CD4-positive, alpha-beta T cell treated with Interleukin-15 for 1 hour (primary cell): ENCODE results near the gene PRKAB2.
"Not testable (repeated sequence)": the region's sequence is repeated elsewhere in the genome, so short reads cannot be mapped to it uniquely, and the experiment has no call there.

Experiments
- DNase-seq: peaks from one replicate; pipeline ENCODE4 v3.0.0-alpha.2; 2020

PRKAB2 gene, protein sequence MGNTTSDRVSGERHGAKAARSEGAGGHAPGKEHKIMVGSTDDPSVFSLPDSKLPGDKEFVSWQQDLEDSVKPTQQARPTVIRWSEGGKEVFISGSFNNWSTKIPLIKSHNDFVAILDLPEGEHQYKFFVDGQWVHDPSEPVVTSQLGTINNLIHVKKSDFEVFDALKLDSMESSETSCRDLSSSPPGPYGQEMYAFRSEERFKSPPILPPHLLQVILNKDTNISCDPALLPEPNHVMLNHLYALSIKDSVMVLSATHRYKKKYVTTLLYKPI

DNA sequence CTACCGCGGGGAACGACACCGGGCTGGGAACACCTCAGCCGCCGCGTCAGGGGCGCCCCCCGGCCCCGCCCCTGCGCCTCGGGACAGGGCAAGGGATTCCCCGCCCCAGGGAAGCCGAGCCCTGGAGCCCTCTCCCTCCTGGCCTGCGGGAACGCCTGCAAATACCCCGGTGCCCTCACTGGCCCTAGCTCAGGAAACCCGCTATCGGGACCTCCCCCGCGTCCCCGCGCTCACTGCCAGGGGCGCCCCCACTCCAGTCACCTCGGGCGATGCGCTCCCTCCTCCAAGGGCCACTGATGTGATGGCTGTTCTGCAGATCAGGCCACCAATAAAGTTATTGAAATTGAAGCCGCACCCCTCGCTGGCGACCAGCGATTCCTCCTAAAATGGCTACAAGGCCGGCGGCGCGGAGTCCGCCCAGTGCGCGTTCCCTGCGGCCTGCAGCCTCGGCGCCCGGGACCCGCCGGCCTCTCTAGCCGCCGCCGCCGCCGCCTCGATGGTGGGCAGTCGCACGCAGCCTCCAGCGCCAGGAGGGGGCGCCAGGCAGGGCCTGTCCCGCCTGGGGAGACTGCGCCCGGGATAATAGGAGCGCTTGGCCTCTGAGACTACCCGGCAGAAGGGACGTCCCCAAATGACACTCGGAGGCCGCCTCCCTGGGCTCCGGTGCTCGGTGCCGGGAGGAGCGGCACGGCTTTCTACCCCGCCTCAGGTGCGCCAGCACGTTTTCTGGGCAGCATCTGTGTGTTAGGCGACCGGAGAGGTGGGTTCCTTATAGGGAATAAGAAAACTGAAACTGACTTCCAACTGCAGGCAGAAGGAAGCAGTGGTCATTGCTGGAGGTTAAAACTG is at the start of gene PRKAB2:
TSS of gene PRKAB2 (minus strand) at position 303 of the 849 bp plus-strand sequence. CDS start 326 bp downstream, outside the sequence.
- peak; percentile 93 for DNase-seq

DNA sequence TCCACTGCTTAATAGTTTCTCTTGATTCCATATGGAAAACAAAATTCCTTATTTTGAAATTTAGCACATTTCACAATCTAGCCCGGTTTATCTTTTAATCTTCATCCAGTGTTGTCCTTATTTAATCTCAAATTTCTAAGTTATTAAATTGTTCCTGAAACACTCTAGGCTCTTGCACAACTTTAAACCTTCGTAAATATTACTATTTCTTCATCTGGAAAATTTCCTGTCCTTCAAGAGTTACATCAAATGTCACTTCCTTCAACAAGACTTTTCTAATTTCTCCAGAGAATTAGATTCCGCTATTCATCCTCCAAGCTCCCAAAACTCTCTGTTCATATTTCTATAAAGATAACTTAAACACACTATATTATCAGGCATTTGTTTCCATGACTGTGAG is 46.3 kb upstream of the PRKAB2 start:
- DNase-seq = no peak

DNA sequence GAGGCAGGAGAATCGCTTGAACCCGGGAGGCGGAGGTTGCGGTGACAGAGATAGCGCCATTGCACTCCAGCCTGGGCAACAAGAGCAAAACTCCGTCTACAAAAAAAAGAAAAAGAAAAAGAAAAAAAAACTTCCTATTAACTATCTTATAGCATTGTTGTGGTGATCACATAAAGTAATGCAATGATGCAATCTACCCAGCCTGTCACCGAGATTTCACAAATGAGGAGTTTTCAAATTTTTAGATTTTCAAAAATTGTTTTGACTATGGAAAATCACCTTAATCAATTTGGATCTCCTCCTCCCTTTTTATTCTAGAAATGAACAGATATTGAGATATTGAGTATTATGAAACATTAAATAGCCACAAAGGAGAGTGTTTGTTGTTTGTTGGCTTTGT is 44.9 kb upstream of the PRKAB2 start:
- no peak for DNase-seq

DNA sequence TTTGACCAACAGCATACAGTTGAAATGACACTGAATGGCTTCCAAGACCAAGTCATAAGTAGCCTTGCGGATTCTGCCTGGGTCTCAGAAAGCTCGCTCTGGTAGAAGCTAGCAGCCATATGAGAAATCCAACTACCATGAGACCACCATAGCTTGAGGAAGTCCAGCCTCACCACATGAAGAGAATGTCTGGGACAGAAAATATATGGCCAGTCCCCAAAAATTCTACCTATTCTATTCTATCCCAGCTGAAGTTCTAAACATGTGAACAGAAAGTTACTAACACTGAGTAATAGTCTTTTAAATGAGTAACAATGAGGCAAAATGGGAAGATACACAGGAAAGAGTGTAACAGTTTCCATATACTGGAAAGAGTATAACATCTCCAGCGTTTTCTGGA is 43.9 kb upstream of the PRKAB2 start:
- DNase-seq = no peak

DNA sequence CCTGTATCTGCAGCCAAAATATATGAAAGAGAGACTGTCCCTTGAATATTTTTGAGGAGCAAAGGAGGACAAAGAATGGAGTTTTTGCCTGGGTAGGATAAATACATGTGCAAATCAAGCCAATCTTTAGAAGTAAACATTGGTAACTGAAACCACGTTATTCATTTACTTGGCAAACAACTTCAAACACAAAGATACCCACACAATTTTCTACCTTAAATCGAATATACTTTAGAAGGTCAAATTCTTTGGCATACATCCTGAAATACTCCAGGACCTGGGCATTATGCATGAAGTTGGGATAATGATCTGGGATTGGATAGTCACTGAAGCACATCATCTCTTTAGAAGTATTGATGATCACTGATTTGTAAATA is 43.3 kb upstream of the PRKAB2 start:
- no peak for DNase-seq

DNA sequence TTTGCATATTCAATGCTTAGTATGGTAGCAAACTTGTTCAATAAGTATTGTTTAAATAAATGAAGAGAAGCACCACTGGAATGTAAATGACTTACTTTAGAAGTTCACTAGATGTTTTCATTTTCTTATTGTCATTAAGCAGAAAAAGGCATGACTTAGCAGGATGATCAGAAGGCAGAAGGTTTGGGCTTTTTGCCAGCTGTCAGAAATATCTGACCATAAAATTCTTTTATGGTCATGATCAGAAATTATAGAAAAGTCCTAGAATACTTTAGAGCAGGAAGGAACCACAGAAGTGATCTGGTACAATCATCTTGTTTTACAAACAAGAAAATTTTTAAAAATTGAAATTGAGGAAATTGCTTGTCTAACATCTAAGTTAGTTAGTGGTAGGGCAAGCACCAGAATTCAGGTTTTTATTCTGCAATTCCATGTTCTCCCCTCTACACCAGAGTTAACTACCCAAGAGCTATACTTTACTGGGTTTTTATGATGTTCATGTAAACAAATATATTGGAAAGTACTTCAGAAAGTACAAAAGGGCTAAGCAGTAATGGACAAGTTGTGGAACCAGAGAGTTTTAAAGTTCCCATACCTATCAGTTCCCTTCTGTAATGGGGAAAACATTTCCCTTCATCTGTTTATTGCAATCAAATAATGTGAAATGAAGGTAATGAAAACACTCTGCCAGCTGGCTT is 42.7 kb upstream of the PRKAB2 start:
- no peak for DNase-seq

DNA sequence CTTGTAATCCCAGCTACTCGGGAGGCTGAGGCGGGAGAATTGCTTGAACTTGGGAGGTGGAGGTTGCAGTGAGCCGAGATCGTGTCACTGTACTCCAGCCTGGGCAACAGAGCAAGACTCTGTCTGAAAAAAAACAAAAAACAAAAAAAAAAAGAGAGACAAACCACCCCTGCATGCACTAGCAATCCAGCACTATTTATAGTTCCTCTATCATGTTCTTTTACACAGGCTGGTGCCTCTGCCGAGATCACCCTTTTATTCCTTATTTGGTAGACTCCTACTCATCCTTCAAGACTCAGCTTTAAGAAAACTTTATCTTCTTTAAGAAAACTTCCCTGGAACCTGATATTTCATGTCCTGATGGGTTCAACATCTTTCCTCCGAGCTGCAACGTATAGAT is 42.1 kb upstream of the PRKAB2 start:
- DNase-seq = no peak

DNA sequence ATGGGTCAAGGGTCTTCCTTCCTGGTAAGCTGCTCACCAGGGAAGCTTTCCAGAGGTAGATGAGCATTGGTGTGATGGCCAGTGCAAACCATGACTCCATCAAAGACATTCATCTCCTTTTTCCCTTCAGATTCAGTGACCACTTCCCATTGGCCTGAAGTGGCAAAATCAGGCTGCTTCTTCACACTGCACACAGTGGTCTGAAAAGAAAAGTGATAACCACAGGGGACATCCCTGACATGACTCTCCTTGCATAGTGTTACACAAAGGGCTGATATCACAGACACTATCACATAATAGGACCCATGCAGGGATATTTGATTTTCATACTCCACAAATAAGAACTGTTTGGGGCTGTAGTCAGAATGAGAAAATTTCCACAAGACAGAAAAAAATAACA is 41.0 kb upstream of the PRKAB2 start:
- no peak for DNase-seq

DNA sequence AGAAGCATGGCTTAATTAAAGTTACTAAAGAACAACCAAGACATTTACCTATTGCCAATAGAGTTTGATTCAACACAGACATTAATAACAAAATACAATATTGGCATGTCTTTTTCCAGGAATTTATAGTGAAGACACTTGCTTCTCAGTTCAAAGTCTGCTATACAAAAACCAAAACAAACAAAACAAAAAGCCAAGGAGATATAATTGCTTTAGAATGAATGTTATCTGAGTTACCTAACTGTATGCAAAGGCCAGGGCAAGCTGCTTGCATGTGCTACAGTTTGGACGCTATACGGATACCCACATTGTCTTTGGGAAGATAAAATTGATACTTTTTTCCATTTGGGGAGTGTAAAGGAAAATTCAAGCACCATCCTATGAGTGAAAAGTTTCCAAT is 39.3 kb upstream of the PRKAB2 start:
- DNase-seq = no peak

DNA sequence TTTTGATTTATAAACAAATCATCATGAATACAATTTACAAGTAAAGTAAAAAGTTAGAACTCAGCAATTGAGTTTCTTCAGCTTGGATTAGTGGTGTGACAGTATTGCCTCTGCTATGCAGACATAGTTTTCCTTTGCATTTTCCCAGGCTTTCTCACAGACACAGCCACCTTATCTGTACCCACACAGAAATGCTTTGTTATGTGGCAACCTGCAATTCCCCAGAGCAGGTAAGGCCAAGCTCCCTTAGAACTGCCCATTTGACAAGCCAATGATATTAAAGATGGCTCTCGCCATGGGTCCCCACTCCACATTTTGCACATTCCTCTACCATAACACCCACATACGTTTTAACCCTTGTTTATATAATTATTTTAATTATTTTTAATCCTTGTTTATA is 38.7 kb upstream of the PRKAB2 start:
- no peak for DNase-seq

DNA sequence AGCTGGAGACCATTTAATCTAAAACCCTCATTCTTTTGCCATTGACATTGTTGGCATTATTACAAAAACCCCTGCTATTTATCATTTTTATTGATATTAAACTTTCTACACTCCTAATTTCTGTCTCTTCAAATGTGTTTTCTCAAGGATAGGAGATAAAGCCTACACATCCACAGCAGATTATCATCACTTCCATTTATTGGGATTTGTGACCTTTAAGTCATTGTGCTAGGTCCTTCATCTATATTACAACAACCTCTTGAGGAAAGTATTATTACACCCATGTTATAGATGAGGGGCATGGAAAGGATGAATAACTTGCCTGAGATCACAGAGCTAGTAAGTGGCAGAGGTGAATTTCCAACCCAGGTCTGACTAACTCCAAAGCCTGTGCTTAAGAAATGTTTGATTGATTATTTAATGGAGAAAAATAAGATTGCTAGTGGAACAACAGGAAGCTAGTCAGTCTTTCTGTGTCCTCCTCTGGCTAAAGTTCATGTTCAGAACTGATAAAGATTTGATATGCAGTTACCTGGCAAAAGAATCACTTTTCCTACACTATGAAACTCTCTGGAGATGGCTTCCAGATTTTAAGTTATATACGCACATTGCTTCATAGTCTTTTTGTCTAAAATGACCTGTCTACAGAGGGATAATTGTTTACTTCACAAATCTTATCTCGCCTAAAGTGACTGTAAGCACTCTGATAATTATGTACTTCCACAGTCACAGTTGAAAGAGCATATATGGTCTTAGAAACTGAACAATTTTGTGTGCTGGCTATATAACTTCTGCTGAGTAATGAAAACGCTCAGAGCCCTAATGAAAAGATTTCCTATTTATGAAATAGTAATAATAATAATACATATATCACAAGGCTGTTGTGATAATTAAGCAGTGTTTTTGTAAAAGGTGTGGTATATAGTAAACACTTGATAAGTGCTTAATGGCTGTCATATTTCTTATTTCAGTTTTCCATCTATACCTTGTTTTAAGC is 37.9 kb upstream of the PRKAB2 start:
- DNase-seq = no peak

DNA sequence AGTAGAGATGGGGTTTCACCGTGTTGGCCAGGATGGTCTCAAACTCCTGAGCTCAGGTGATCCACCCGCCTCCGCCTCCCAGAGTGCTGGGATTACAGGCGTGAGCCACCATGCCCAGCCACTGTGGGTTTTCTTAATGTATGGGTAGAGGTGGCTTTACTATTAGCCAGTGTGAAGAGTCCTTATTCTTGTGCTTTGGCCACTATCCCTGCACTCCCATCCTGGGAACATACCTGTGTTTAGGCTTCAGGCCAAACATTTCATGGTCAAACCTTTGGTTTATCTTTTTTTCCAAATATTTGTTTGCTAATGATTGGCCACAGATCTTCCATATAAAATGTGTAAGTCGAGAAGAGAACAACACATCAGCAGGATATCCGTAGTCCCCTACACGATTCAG is 36.3 kb upstream of the PRKAB2 start:
- DNase-seq = no peak

DNA sequence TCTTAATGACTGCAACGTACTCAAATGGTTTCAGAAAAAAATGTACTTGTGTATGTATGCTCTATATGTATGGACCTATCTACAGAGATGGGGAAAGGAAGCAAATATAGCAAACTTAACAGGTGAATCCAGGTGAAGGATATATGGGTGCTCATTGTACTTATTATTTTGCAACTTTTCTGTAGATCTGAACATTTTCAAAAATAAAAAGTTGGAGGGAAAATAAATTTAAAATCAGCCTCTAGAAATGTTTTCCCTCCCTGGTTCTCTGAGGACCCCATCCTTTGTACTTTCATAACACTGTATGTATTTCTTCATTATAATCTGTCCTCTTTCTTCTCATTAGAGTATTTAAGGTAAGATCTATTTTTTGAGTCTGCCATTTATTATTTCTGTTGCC is 34.9 kb upstream of the PRKAB2 start:
- DNase-seq = no peak

DNA sequence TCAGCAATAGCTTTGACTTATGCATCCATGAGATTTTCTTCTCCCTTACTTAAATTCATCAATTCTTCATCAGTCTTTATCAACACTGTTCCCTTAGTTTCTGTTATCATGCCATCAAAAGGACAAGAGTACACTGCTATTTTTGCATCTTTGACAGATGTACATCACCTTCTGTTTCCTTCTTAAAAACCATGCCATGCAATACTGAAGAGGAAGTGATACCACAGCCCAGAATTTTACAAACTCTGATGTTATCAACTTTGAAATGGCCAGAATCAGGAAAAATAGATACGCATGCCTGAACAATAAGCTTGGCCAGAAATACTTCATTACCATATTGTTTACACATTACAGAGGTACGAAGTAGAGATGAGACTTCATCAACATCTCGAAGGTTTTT is 31.8 kb upstream of the PRKAB2 start:
- no peak for DNase-seq

DNA sequence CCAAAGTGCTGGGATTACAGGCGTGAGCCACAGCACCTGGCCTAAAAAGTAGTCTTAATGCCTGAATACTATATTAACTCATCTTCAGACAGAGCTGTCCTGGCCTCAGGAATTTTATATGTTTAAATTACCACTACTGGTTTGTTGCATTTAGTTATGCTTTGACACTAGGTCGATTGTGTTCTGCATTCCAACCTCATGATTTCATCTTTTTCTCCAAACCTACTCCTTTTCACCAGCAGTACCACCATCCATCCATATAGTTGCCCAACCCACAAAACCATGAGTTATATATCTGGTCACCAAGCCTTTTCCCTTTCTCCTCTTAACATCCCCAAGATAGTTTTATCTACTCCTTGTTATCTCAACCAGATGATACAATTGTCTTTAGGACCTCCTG is 30.3 kb upstream of the PRKAB2 start:
- DNase-seq = no peak

DNA sequence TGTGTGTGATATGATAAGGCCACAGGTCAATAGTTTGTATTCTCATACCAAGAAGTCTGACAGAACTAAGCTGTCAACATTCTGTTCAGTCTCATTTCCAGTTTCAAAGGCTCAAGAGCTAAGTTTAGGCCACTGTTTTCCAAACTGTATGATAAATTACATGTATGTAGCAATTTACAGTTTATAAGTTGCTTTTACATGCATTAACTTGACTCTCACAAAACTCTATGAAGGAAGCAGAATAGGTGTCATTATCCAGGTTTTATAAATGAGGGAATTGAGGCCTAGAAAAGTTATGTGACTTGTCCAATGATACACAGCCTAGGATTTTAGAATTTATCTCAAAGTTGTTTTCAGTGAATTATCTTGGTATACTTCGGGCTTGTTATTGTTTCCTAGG is 29.5 kb upstream of the PRKAB2 start:
- no peak for DNase-seq

DNA sequence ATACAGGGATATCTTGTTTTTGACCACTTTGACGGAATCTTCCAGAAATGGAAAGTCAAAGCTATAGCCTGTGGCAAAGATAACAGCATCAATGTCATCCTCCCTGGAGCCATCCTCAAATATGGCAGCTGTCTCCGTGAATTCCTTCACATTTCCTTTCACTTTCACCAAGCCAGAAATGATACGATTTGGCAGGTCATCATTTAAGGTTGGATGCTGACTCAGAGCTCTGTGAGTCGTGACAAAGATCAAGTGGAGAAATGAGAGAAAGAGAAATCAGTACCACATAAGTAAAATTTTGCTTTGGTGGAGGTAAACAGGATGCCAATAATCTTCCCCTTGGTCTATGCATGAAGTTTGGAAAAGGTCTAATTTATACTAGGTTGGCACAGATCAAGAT is 29.0 kb upstream of the PRKAB2 start:
- DNase-seq = no peak

DNA sequence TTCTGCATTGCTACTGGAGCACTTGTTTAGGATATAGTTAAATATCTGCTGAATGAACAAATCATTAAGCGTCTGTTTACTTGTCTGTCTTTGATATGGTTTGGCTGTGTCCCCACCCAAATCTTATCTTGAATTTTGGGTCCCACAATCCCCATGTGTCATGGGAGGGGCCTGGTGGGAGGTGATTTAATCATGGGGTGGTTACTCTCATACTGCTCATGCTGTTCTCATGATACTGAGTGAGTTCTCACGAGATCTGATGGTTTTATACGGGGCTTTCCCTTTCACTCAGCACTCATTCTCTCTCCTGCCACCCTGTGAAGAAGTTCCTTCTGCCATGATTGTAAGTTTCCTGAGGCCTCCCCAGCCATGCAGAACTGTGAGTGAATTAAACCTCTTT is 25.1 kb upstream of the PRKAB2 start:
- DNase-seq = not testable (repeated sequence)

DNA sequence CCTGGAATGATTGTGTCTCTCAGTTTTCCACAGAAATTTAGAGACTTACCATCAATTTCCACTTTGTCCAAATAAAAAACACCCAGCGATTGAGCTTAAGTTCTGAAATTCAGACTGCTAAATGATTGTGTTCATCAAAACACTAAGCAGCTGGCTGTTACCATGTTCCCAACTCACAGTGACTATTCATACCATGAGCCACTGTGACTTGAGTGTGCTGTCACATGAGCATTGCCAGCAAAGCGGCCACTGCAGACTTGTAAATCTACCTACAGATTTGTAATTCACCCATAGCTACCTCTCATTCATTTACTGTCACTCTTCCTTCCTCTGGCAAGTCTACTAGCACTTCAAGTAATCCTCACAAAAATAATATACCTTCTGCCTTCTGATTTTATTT is 17.2 kb upstream of the PRKAB2 start:
- DNase-seq = no peak

DNA sequence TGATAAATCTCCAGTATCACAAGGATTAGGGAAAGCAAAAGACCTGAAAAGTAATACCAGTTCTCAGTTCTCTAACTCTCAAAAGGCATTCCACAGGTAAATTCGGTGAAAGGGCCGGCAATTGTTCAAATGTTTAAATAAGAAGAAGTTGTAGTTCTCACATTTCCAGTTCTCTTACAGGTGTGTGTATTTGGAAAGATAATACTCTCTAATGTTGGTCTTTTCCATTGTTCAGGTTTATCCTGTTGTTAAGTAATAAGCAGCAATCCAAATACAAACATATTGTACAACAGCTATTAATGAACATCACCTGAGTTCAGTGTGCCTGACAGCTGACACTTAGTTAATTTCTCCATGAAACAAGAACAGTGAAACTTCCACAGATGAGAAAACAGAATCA is 13.2 kb upstream of the PRKAB2 start:
- no peak for DNase-seq

DNA sequence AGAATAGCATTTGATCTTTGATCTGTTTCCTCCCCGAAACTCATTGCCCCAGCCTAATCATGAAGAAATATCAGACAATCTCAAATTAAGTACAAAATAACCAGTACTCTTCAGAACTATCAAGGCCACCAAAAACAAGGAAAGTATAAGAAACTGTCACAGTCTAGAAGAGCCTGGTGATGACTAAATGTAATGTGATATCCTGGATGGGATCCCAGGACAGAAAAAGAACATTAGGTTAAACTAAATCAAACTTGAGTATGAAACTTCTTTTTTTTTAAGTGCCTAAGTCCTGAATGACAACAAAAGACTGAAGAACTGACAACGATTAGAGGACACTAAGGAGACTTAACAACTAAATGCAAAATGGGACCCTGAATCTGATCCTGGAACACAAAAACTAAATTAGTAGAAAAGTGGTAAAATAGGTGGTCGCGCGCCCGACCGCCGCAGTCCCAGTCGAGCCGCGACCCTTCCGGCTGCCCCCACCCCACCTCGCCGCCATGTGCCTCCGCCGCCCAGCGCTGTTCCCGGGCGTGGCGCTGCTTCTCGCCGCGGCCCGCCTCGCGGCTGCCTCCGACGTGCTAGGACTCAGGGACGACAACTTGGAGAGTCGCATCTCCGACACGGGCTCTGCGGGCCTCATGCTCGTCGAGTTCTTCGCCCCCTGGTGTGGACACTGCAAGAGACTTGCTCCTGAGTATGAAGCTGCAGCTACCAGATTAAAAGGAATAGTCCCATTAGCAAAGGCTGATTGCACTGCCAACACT is 5.5 kb upstream of the PRKAB2 start:
- DNase-seq = no peak
